GM06990 (cell line): ENCODE results near the gene ANXA3.

Experiments
- DNase-seq: peaks from one replicate; pipeline ENCODE4 v3.0.0-alpha.2; 2011; ENCODE audit not compliant: insufficient read length; ENCODE audit errors: extremely low read depth
- H3K27me3 ChIP-seq: replicated peaks from 2 replicates; pipeline ENCODE4 v1.6.0; 2011; ENCODE audit warnings: low read length; ENCODE audit not compliant: control insufficient read depth, insufficient read depth
- H3K36me3 ChIP-seq: 2 replicates; pipeline ENCODE4 v1.5.1; 2011; ENCODE audit warnings: low read length; ENCODE audit not compliant: control insufficient read depth, insufficient read depth
- H3K4me3 ChIP-seq: replicated peaks from 2 replicates; pipeline ENCODE4 v1.5.1; 2011; ENCODE audit warnings: low read depth, mild to moderate bottlenecking, control low read depth, low read length
- TF ChIP-seq, protein P1 (sequence below): IDR thresholded peaks from 2 replicates; pipeline ENCODE4 v1.5.1; 2011; ENCODE audit warnings: low read length, control low read depth, mild to moderate bottlenecking, inconsistent platforms; ENCODE audit not compliant: insufficient read depth, poor library complexity, severe bottlenecking

The ANXA3 gene

DNA sequence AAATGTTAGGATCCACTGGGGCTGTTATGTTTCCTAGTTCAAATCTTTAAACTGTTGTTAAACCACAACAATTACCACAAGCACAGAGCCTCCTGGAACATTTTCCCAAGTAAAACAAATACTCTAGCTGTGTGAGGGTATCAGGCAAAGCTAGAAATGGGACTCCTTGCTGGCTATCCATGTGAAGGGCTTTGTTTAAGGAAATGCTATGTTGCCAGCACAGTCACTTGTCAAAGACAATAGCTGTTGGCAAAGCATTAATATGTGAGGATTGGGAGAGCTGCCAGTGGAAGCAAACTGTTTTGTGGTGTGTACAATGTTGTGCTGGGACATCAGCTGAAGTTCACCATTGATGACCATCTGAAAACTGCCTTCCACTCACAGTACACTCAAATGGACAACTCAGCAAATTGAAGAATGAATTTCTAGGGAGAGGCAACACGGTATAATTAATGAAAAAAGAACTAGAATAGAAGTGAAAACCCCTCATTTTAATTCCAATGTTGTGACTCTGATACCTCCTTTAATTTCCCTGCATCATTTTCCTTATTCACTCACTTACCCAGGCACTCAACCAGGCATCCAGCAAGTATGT lies 100.8 kb downstream of the ANXA3 start:
- no peak overlapping the region for H3K4me3 ChIP-seq
- DNase-seq = no peak
- TF ChIP-seq, protein P1, sequence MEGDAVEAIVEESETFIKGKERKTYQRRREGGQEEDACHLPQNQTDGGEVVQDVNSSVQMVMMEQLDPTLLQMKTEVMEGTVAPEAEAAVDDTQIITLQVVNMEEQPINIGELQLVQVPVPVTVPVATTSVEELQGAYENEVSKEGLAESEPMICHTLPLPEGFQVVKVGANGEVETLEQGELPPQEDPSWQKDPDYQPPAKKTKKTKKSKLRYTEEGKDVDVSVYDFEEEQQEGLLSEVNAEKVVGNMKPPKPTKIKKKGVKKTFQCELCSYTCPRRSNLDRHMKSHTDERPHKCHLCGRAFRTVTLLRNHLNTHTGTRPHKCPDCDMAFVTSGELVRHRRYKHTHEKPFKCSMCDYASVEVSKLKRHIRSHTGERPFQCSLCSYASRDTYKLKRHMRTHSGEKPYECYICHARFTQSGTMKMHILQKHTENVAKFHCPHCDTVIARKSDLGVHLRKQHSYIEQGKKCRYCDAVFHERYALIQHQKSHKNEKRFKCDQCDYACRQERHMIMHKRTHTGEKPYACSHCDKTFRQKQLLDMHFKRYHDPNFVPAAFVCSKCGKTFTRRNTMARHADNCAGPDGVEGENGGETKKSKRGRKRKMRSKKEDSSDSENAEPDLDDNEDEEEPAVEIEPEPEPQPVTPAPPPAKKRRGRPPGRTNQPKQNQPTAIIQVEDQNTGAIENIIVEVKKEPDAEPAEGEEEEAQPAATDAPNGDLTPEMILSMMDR = no peak
- no peaks in the 10 kb centered on the region for H3K36me3 ChIP-seq
- H3K27me3 ChIP-seq = no peaks in the 10 kb centered on the region

DNA sequence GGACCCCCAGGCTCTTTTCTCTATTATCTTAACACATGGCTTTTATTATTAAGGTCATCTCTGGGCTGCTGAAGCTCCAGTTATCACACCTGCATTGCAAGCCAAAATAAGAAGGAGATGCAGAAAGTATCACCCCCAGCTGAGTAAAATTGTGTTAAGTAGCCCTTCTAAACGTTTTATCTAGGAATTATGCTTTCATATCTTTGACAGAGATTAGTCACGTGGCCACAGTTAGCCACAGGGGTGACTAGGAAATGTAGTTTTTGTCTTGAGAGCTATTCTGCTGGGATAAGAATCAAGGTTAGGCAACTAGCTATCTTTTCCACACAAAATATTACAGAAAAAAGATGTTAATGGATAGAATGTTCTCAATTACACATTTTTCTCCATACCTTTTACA lies 102.1 kb downstream of the ANXA3 start:
- Histone ChIP-seq H3K27me3 (no peaks in the 10 kb centered on the region), H3K36me3 (no peaks in the 10 kb centered on the region), H3K4me3 (no peak overlapping the region)
- TF ChIP-seq, protein P1 = no peak
- DNase-seq = no peak

DNA sequence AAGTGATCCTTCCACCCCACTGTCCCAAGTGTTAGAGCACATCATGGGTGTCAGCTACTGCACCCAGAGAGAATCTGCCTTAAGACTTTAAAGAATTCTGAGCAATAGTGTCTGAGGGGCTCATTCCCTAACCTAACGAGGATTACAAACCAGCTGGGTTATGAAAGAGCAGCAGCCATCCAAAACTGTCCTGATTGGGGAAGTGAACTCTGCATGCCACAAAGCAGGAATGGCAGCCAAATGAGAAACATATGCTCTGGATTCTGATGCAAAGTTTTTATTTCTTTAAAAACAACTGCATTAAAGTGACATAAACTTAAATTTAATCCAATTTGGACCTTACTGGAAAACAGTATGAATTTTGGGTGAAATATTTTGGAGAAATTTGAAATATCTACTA lies 103.2 kb downstream of the ANXA3 start:
- TF ChIP-seq, protein P1 = no peak
- no peaks in the 10 kb centered on the region for H3K27me3 ChIP-seq
- H3K4me3 ChIP-seq = no peak overlapping the region
- H3K36me3 ChIP-seq = no peaks in the 10 kb centered on the region
- DNase-seq = no peak

DNA sequence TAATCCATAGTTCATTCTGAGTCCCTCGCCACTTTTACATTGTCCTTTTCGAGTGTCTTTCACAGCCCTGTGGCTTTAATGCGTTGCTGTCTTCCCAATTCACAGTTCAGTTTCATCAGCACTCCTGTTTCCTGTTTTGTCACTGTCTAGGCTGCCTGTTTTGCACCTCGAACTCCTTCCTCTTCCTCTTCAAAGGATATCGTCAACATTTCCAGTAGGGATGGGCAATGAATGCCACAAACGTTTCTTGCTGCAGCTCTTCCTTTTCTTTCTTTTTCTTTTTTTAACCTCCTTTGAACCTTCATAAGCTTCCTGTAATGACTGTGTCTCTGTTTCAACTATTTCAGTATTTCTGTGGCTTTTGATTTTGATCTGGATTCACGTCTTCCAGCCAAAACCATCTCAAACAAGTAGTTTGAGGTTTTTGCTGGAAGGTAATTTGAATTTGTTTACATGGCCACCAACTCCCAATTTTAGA lies 105.4 kb downstream of the ANXA3 start:
- Histone ChIP-seq H3K27me3 (no peaks in the 10 kb centered on the region), H3K4me3 (0 out of 2 replicates have a peak overlapping the region, but pooled peaks have one; percentile 4), H3K36me3 (no peaks in the 10 kb centered on the region)
- peak; percentile 55 for DNase-seq
- TF ChIP-seq, protein P1 = no peak

DNA sequence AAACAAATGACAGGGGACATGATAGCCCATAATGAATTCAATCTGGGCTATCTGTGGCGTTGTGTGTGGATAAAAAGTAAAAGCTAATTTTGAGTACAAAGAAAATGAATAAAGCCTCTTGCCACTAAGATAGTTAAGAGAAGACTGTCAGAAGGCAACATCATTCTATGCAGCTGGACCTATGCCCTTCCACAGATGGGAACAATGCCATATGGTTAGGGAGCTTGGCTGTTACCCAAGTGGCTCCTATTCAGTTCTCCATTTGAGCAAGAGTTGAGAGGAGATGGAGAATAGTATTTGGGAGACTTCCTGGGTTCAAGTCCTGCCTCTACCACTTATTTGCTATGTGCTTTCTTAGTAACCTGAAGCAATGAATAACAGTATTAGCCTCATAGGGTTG lies 107.7 kb downstream of the ANXA3 start:
- Histone ChIP-seq H3K27me3 (no peaks in the 10 kb centered on the region), H3K4me3 (no peak overlapping the region), H3K36me3 (no peaks in the 10 kb centered on the region)
- TF ChIP-seq, protein P1 = no peak
- DNase-seq = no peak

DNA sequence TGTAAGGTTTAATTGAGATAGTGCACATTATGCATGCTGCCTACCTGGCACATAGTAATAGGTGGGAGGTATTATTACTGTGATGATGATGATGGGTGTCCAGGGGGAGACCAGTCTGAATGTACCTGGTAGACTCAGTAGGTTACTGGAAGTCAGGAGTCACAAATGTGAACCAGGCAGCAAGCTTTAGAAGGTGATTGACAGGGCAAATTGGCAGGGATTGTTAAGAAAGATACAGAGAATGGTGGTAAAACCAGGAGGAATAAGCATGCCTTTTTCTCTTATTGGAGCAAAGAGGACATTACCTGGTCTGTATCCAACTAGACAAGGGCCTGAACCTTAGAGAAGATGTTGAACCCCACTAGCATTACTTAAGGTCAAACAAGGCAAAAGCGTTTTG lies 108.1 kb downstream of the ANXA3 start:
- no peaks in the 10 kb centered on the region for H3K27me3 ChIP-seq
- H3K36me3 ChIP-seq = no peaks in the 10 kb centered on the region
- H3K4me3 ChIP-seq = no peak overlapping the region
- TF ChIP-seq, protein P1 = no peak
- no peak for DNase-seq
